Activated CD8-positive, alpha-beta memory T cell treated with anti-CD3 and anti-CD28 coated beads, Interleukin-2, amount 50 U/mL, for 48 hours (primary cell): ENCODE measurements around the gene SBNO2.
"Not testable (repeated sequence)": the region's sequence is repeated elsewhere in the genome, so short reads cannot be mapped to it uniquely, and the experiment has no call there.

Experiments used
- DNase-seq: peaks from one replicate; pipeline ENCODE4 v3.0.0-alpha.2; 2020

SBNO2 gene

DNA sequence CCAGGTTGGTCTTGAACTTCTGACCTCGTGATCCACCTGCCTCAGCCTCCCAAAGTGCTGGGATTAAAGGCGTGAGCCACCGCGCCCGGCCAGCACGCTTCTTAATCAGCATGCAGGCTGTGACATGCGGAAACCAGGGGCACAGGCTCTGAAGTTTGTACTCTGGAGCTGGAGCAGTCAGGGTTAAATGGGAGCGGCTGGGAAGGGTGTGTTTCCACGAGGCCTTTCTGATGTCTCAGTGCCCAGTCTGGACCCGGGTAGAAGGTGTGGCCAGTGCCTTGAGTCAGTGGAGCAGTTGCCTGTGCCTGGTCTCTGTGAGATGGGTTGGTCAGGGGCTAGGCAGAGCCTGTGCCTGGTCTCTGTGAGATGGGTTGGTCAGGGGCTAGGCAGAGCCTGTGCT lies 34.8 kb upstream of the SBNO2 start:
- not testable (repeated sequence) for DNase-seq

DNA sequence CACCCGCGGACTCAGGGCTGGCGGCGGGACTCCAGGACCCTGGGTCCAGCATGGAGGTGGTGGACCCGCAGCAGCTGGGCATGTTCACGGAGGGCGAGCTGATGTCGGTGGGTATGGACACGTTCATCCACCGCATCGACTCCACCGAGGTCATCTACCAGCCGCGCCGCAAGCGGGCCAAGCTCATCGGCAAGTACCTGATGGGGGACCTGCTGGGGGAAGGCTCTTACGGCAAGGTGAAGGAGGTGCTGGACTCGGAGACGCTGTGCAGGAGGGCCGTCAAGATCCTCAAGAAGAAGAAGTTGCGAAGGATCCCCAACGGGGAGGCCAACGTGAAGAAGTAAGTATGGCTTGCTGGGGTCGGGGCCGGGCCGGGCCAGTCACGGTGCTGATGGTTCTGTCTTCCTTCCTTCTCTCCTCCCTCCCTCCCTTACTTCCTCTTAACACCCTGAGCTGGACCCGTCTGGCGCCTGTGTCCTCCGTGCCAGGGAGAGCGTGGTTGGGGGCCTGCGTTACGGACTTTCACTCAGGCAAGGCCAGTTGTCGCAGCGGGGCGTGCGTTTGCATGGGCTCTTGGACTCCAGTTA lies 32.9 kb upstream of the SBNO2 start:
- peak; percentile 70 for DNase-seq

DNA sequence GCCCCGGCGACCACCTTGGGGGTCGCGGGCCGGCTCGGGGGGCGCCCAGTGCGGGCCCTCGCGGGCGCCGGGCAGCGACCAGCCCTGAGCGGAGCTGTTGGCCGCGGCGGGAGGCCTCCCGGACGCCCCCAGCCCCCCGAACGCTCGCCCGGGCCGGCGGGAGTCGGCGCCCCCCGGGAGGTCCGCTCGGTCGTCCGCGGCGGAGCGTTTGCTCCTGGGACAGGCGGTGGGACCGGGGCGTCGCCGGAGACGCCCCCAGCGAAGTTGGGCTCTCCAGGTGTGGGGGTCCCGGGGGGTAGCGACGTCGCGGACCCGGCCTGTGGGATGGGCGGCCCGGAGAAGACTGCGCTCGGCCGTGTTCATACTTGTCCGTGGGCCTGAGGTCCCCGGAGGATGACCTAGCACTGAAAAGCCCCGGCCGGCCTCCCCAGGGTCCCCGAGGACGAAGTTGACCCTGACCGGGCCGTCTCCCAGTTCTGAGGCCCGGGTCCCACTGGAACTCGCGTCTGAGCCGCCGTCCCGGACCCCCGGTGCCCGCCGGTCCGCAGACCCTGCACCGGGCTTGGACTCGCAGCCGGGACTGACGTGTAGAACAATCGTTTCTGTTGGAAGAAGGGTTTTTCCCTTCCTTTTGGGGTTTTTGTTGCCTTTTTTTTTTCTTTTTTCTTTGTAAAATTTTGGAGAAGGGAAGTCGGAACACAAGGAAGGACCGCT lies 32.2 kb upstream of the SBNO2 start:
- no peak for DNase-seq

DNA sequence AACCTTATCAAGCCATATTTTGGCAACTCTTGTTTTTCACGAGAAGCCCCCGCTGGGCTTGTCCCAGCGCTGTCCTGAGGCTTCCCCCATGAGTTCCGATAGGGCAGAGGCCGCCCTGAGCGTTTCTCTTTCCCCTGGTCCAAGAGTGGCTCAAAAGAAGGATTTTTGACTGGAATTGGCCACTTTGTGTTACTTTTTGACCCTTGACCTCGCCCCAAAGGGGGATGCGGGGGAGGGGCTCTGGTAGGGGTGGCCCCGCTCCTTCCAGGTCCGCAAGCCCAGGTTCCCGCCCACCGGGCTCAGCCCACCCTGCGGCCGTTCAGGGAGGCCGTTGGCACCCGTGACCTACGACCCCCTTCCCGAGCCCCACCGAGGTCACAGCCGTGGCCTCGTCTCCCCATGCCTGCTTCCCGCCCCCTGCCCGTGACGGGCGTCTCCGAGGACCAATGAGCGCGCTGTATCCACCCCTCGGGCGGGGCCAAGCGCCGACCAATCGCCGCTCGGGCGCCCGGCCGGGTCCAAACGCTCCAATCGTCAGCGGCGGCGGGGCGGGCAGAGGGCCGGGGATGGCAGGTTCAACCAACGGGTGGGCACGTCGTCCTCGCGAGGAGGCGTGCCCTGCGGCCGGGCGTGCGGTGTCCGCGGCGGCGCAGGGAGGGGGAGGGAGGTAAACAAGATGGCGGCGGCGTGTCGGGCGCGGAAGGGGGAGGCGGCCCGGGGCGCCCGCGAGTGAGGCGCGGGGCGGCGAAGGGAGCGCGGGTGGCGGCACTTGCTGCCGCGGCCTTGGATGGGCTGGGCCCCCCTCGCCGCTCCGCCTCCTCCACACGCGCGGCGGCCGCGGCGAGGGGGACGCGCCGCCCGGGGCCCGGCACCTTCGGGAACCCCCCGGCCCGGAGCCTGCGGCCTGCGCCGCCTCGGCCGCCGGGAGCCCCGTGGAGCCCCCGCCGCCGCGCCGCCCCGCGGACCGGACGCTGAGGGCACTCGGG lies 31.3 kb upstream of the SBNO2 start, which contains the start of gene STK11:
STK11 (plus strand) TSS at position 665 of the 986 bp plus-strand sequence. CDS start 1,136 bp downstream, outside the sequence.
- peak; percentile 100 for DNase-seq

DNA sequence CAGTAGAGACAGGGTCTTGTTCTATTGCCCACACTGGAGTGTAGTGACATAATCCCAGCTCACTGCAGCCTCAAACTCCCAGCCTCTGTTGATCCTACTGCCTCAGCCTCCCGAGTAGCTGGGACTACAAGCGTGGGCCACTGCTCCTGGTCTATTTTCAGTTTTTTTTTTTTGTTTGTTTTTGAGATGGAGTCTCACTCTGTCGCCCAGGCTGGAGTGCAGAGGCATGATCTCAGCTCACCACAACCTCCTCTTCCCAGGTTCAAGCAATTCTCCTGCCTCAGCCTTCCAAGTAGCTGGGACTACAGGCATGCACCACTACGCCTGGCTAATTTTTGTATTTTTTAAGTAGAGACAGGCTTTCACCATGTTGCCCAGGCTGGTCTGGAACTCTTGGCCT lies 26.5 kb upstream of the SBNO2 start:
- not testable (repeated sequence) for DNase-seq

DNA sequence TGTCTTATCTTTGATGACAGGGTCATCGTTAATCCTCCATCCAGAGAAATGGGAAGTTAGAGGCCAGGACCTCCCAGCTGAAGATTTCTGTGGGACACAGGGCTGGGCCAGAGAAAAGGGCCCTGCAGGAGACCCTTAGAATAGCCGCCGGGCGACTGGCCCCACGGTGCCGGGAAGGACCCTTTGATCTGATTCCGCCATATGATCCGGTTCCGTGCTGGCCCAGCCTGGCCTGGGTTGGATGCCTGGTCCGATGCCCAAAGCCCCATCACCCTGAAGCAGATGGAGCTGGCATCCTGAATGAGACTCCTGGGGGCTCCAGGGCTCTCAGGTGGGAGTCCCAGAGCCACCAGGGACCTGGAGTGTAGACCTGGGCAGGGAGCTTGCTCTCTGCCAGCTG lies 25.5 kb upstream of the SBNO2 start:
- DNase-seq, result no peak

DNA sequence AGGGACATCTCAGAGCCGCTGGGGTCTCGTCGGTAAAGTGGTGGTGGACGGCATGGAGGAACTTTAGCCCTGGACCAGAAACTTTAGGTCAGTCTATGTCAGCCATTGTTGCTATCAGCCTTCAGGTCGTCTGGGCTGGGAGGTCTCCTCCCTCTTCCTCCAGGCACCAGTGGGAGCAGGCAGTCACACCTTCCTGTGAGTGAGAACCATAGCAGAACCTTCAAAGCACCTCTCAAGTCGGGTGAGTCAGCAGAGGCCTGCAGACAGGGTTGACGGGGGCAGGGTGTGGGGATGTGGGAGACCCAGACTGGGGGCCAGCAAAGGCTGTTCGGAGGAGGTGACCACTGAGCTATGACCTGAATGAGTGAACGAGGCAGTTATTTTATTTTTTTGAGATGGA lies 15.4 kb upstream of the SBNO2 start:
- DNase-seq, result peak; percentile 73

DNA sequence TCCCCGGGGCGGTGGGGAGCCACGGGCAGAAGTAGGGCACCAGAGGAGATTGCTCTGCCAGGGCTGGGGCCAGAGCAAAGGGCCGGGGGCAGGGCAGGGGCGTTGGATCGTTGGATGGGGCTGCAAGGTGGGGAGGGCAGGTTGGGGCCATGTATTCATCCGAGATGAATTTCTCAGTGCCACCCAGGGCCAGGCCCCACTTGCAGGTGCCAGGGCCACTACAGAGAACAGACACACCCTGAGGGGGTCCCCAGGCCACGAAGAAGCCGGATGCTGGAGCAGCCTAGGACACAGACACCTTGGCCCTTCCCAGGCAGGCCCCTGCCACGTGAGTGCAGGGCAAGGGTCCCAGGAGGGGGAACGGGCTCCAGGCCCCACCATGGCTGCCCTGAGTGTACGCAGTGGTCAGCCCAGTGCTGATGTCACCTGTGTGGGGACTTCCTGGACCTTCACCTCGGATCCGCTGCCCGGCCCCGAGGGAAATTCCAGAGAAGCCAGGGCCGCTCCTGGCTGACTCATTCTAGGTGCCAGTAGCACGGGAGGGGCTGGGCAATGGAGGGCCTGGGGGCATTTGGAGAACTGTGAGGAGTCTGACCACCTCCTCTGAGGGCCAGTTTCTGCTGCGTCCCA lies 9.6 kb upstream of the SBNO2 start:
- DNase-seq, result no peak

DNA sequence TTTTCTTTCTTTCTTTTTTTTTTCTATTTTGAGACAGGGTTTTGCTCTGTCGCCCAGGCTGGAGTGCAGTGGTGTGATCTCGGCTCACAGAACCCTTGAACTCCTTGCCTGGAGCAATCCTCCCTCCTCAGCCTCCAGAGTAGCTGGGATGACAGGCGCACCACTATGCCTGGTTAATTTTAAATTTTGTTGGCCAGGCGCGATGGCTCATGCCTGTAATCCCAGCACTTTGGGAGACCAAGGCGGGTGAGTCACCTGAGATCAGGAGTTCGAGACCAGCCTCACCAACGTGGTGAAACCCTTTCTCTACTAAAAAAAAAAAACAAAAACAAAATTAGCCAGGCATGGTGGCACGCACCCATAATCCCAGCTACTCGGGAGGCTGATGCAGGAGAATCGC lies 8.7 kb upstream of the SBNO2 start:
- DNase-seq, result no peak

DNA sequence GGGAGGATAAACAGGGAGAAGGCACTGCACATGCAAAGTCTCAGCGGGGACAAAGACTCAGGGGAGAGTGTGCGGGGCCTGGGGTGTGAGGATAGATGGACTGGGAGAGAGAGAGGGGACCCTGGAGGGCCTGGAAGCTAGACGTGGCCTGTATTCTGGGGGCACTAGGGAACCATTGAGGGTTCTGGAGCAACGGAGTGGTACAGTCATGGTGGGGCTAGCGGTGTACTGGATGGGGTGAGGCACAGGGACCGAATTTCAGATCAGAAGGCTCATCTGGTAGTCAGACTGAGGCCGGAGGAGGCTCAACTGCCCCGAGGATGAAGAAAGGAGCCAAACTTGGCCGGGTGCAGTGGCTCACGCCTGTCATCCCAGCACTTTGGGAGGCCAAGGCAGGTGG lies 8.0 kb upstream of the SBNO2 start:
- no peak for DNase-seq

DNA sequence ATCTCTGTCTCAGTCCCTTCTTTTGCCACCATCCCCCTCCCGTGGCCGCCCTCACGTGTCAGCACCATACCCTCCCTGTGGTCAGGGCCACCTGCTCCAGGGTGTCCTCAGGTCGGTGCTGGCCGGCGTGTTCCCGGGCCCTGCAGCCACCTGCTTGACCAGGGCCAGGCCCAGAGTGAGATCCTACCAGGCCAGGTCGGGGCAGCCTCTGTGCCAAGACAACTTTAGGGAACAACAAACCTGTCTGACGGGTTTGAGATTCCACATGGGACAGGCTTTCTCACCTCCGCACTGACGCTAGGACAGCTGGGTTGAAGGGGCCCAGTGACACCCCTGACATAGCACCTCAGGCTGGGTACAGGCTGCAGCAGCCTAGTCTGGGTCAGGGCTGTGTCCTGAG lies 7.5 kb upstream of the SBNO2 start:
- peak; percentile 52 for DNase-seq

DNA sequence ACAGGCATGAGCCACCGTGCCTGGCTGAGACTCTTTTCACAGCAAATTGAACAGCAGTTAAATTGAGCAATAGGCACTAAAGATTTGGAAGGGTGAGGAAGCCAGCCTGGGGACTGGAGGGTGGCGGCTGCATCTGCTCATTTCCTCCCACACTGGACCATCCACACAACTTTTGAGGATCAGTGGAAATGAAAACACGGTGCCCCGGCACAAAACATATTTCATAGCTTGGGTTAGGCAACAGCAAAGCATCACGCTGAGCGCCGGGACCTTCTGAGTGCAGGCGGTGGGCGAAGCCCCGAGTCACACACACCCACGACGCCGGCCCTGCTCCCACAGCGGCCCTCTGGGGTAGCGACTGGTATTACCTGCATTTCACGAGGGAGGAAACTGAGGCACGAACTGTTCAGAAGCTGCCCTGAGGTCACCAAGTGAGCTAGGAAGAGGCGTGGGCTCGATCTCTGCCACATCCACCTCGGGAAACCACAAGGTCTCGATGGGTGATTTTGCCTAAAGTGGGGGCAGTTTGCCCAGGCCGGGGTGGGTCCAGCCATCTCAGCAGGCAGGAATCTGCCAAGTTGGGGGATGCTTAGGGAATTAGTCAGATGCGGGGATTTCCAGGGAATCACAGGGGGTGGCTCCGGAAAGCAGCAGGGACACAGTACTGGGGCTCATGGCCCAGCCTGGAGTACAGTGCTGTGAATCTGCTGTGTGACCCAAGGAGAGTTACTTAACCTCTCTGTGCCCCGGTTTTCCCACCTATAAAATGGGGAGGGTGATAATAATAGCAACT lies 3.5 kb upstream of the SBNO2 start:
- no peak for DNase-seq

DNA sequence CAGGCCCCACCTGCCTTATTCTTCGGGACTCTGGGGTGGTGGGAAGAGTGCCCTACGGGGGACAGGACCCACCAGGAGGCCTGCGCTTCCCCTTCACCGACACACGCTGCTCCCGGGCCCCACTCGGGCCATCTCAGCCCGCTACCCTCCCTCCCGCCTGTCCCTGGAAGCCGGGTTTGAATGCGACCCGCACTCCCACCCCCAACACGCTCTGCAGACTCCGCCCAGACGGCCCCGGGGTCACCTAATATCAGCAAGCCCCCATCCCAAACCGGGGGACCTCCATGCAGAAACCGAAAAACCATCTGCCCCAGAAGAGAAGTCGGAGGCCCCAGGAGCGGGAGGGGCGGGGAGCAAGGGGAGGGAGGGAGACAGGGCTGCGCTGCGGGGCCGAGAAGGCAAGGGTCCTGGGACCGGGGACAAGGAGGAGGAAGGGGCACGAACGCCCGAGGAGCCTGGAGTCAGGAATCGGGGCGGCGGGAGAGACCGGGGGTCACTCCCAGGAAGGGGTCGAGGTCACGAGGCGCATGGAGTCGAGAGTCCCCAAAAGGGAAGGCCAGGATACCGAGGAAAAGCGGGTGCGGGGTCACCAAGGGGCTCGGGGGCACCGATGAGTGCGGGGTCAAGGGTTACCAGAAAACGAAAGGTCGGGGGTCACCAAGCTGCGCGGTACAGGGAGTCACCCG lies 766 bp downstream of the SBNO2 start:
- DNase-seq, result peak; percentile 68

DNA sequence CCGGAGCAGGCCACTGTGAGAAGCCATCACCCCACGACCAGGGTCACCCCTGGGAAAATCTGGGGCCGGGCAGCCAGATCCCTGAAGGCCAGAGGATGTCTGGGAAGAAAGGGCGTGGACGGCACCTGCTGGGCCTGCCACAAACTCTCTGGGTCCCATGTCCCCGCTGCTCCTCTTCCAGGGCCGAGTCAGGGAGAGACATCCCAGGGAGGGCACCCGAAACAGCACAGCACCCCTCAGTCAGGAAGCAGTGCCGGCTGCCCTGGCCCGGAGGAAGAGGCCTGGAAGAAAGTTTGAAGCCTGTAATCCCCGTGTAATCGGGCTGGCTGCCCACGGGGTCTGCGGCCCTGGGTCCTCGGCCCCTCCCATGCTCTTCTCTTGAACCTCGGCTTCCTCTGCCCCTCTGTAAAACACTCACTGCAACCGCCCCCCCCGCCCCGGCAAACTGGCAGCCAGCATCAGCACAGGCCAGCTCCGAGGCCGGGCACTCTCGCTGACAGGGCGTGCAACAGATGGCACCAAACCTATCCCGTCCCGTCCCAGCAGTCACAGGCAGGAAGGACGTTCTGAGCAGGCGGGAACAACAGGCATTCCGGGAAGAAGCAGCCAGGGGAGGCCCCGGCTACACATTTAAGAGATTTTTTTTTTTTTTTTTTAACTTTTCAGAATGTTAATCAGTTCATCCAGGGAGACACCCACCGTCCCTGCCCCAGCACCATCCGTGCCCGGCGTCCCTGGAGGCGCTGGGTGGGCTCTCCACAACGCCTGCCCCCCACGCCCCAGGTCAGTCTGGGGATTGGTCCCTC lies 1.5 kb downstream of the SBNO2 start:
- DNase-seq, result no peak

DNA sequence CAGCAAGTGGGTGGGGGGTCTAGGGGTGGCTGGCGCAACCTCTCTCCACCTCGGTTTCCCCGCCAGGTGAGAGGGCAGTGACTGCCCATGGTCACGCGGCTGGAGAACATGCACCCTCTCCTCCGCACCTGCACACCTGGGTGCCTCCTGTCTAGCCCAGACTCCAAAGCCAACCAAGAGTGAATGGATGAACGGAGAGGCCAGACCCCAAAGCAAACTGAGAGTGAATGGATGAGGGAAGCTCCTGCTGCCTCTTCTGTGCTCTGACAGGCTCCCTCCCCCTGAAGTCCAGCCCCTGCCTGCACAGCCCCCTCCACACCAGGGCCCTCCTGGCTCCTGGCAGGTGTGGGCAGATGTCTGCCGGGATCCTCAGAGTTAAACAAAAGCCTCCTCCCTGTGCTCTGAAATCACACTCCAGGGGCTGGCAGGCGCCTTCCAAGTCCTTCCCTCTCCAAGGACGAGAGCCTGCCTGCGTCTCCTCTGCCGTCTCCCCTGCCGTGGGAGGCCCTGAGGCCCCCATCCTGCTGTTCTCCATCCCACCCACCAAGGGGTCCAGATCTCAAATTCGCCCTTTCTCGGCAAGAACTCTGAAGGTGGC lies 2.2 kb downstream of the SBNO2 start:
- no peak for DNase-seq

DNA sequence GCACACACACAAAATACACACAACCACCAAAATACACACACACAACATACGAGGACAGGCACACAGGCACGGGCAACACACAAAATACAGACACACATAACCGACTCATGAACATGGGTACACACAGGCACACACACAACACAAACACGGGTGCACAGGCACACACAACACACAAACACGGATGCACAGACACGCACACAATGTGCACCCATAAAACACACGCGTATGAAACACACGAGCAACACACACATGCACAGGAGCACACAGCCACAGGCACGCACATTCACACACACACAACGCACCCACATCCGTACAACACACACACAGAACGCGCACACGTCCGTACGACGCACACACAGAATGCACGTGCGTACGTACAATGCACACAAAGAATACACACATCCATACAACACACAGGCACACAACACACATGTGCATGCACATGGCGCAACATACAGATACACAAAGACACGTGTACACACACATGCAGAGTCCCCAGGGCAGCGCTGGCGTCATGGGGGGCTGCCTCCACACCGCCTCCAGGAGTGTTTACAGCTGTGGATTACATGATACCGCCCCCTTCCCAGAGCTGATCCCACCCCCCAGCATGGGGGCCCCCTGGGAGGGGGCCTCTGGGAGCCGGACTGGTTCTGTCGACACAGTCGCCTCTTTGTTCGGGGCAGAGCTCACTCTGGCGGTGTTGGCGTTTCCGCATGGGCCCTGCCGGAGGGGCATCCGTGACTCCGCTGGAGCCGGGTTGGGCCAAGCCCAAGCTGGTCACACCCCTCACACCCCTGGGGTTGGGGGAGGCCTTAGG lies 2.9 kb downstream of the SBNO2 start:
- no peak for DNase-seq

DNA sequence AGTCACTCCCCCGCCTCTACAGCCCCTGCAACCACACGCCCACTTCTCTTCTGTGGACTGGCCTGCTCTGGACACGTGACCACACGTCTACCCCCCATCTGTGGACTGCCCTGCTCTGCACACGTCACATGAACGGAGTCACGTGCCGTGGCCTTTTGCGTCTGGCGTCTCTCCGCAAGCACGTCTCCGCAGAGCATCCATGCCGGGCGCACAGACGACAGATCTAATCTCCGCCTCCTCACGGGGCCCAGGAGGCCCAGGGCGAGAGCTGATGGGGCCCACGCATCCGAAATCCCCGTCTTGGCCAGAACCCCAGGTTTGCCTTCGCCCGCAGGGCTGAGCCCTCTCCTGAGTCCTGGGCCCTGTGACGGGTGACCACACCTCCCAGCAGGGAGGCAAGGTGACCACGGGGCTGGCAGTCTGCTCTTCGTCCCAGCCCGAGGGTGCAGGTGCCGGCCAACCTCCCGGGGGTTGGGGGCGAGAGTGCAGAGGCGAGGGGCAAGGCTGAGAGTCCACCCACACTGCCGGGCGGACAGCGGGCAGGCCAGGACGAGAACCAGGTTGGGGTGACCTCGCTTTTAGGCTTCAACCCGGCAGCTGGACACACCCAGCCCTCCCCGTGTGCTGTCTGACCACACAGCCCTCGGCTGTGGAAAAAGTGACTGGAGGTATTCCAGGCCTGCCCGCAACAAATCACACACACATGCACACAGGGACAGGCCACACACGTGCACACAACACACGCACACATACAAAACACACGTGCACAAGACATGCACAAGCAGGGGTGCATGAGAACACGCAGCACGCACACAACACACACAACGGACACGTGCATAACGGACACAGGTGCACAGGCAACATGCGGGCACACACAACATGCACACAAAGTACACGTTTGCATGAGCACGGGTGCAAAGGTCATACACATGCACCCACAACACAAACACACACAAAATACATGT lies 3.9 kb downstream of the SBNO2 start:
- no peak for DNase-seq

DNA sequence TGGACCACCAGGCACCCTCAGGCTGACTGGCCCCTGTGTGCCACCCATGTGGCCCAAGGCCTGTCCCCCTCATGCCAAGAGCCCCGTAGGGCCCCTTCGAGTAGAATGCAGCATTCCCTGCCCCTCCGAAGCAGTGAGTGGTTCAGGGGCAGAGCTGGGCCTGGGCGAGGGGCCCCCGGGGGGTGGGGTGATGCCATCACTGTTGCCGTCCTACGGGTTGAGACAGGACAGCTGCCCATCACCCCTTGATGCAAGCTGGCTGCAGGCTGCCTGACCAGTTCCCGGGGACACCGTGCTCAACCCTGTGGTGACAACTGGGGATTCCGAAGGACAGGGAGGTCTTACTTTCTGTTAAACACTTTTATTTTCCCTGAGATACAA lies 4.7 kb downstream of the SBNO2 start:
- no peak for DNase-seq
